Measurements from ENCODE around the gene FAM227B. TPM values are rescaled to one million over a fixed set of nuclear protein-coding genes. Genes with fewer than 3 reads are reported as not detected.
"Not testable (repeated sequence)": the region's sequence is repeated elsewhere in the genome, so short reads cannot be mapped to it uniquely, and the experiment has no call there.

The FAM227B gene
- polyA plus RNA-seq, 4 donors, result 1.6 to 8.7 (median 3.2) TPM

DNA sequence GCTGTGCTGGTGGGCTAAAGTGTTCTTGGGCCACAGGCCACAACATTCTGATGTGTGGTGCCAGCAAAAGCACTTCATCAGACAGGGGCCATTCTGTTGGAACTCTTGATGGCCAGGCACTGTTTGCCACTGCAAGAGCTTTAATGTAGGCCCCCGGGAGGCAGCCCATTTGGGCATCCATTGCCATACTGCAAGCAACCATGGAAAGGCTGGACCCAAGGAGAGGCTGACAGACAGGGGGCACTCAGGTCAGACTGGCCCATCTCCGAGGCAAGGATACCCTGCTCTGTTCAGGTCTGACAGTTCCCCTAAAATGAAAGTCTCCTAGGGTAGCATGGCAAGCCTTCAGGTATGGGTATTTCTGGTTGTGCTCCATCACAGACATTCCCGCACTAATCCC lies 64.2 kb downstream of the FAM227B start:
- Histone ChIP-seq H3K36me3 (ENCODE audit: control insufficient read depth in 3 of 3, insufficient read depth in 2 of 3, low read depth in 1 of 3, low read length in 3 of 3) (no peaks in the 10 kb centered on the region), H3K4me1 (ENCODE audit: control insufficient read depth in 3 of 3, insufficient read depth in 2 of 3, low read depth in 1 of 3, low read length in 2 of 3) (no peaks in the 10 kb centered on the region), H3K4me3 (ENCODE audit: low read depth in 1 of 3, low read length in 3 of 3) (no peak overlapping the region), H3K27me3 (ENCODE audit: control insufficient read depth in 3 of 3, insufficient read depth in 3 of 3, low read length in 3 of 3) (no peaks in the 10 kb centered on the region), H3K27ac (ENCODE audit: low read depth in 1 of 3, low read length in 2 of 3) (no peak overlapping the region), H3K9me3 (ENCODE audit: control insufficient read depth in 2 of 2, insufficient read depth in 1 of 2, low read depth in 1 of 2, low read length in 1 of 2) (peaks cover 0 to 48% of the 10 kb centered on the region in 2 donors)
- WGBS, 3 donors, result 76 to 89% (median 88%) methylated on average over 3 of the region's 3 CpGs
- FAIRE-seq (no peak), DNase-seq (no peak)

DNA sequence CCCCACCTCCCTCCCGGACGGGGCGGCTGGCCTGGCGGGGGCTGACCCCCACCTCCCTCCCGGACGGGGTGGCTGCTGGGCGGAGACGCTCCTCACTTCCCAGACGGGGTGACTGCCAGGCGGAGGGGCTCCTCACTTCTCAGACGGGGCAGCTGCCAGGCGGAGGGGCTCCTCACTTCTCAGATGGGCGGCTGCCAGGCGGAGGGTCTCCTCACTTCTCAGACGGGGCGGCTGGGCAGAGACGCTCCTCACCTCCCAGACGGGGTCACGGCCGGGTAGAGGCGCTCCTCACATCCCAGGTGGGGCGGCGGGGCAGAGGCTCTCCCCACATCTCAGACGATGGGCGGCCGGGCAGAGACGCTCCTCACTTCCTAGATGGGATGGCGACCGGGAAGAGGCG lies 70.3 kb downstream of the FAM227B start:
- not testable (repeated sequence) for H3K27me3 ChIP-seq (ENCODE audit: control insufficient read depth in 3 of 3, insufficient read depth in 3 of 3, low read length in 3 of 3); H3K36me3 ChIP-seq (ENCODE audit: control insufficient read depth in 3 of 3, insufficient read depth in 2 of 3, low read depth in 1 of 3, low read length in 3 of 3); H3K4me1 ChIP-seq (ENCODE audit: control insufficient read depth in 3 of 3, insufficient read depth in 2 of 3, low read depth in 1 of 3, low read length in 2 of 3); FAIRE-seq; H3K4me3 ChIP-seq (ENCODE audit: low read depth in 1 of 3, low read length in 3 of 3); DNase-seq; H3K27ac ChIP-seq (ENCODE audit: low read depth in 1 of 3, low read length in 2 of 3)
- 93 to 97% (median 96%) methylated on average over 12 to 29 of the region's 30 CpGs for WGBS, 3 donors
- peaks cover 0 to 18% of the 10 kb centered on the region in 2 donors for H3K9me3 ChIP-seq (ENCODE audit: control insufficient read depth in 2 of 2, insufficient read depth in 1 of 2, low read depth in 1 of 2, low read length in 1 of 2)

- no peaks in the 10 kb centered on the region for H3K27me3 ChIP-seq (ENCODE audit: control insufficient read depth in 3 of 3, insufficient read depth in 3 of 3, low read length in 3 of 3)
- H3K36me3 ChIP-seq (ENCODE audit: control insufficient read depth in 3 of 3, insufficient read depth in 2 of 3, low read depth in 1 of 3, low read length in 3 of 3), result no peaks in the 10 kb centered on the region
- no peak overlapping the region for H3K4me3 ChIP-seq (ENCODE audit: low read depth in 1 of 3, low read length in 3 of 3)
- FAIRE-seq (no peak), DNase-seq (no peak)
- no peak overlapping the region for H3K27ac ChIP-seq (ENCODE audit: low read depth in 1 of 3, low read length in 2 of 3)
- no peaks in the 10 kb centered on the region for H3K4me1 ChIP-seq (ENCODE audit: control insufficient read depth in 3 of 3, insufficient read depth in 2 of 3, low read depth in 1 of 3, low read length in 2 of 3)
- peaks cover 0 to 18% of the 10 kb centered on the region in 2 donors for H3K9me3 ChIP-seq (ENCODE audit: control insufficient read depth in 2 of 2, insufficient read depth in 1 of 2, low read depth in 1 of 2, low read length in 1 of 2)
Observed at GRCh38 chr15:49538520-49538919, 82.1 kb downstream of the FAM227B start.

DNA sequence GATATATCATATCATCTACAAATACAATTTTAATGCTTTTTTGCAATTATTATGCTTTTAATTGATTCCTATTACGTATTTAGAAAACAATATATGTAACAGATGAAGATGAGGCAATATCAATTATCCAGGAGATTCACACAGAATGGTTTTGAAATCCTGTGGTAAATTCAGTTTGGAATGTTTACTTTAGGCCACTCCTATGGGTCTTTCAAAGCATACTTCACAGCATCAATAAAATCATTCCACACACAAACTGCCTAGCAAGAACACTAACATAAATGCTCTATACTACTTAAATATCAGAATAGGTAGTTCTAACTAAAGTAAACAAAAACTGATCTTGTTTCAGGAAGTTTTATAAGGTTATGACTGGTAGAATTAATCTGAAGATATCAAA lies 90.5 kb downstream of the FAM227B start:
- H3K4me1 ChIP-seq (ENCODE audit: control insufficient read depth in 3 of 3, insufficient read depth in 2 of 3, low read depth in 1 of 3, low read length in 2 of 3), result no peaks in the 10 kb centered on the region
- WGBS, 3 donors, result 58 to 77% (median 63%) methylated on average over 1 of the region's 1 CpG
- H3K4me3 ChIP-seq (ENCODE audit: low read depth in 1 of 3, low read length in 3 of 3), result no peak overlapping the region
- H3K36me3 ChIP-seq (ENCODE audit: control insufficient read depth in 3 of 3, insufficient read depth in 2 of 3, low read depth in 1 of 3, low read length in 3 of 3), result no peaks in the 10 kb centered on the region
- FAIRE-seq (no peak), DNase-seq (no peak)
- no peak overlapping the region for H3K27ac ChIP-seq (ENCODE audit: low read depth in 1 of 3, low read length in 2 of 3)
- no peaks in the 10 kb centered on the region for H3K9me3 ChIP-seq (ENCODE audit: control insufficient read depth in 2 of 2, insufficient read depth in 1 of 2, low read depth in 1 of 2, low read length in 1 of 2)
- no peaks in the 10 kb centered on the region for H3K27me3 ChIP-seq (ENCODE audit: control insufficient read depth in 3 of 3, insufficient read depth in 3 of 3, low read length in 3 of 3)

- 72 to 73% (median 72%) methylated on average over 4 of the region's 4 CpGs for WGBS, 3 donors
Observed at GRCh38 chr15:49528289-49528688, 92.3 kb downstream of the FAM227B start.

GRCh38 chr15:49521802-49522201 lies 98.8 kb downstream of the FAM227B start:
- Histone ChIP-seq H3K27ac (ENCODE audit: low read depth in 1 of 3, low read length in 2 of 3) (no peak overlapping the region), H3K36me3 (ENCODE audit: control insufficient read depth in 3 of 3, insufficient read depth in 2 of 3, low read depth in 1 of 3, low read length in 3 of 3) (no peaks in the 10 kb centered on the region), H3K4me3 (ENCODE audit: low read depth in 1 of 3, low read length in 3 of 3) (no peak overlapping the region), H3K4me1 (ENCODE audit: control insufficient read depth in 3 of 3, insufficient read depth in 2 of 3, low read depth in 1 of 3, low read length in 2 of 3) (no peaks in the 10 kb centered on the region), H3K9me3 (ENCODE audit: control insufficient read depth in 2 of 2, insufficient read depth in 1 of 2, low read depth in 1 of 2, low read length in 1 of 2) (peaks cover 2 to 18% of the 10 kb centered on the region in 2 donors), H3K27me3 (ENCODE audit: control insufficient read depth in 3 of 3, insufficient read depth in 3 of 3, low read length in 3 of 3) (no peaks in the 10 kb centered on the region)
- FAIRE-seq, result no peak
- DNase-seq, result no peak
- WGBS, 3 donors, result 59 to 79% (median 62%) methylated on average over 3 of the region's 3 CpGs

More at GRCh38 chr15:49528289-49528688, 92.3 kb downstream of the FAM227B start:
- Histone ChIP-seq H3K4me3 (ENCODE audit: low read depth in 1 of 3, low read length in 3 of 3) (no peak overlapping the region), H3K27me3 (ENCODE audit: control insufficient read depth in 3 of 3, insufficient read depth in 3 of 3, low read length in 3 of 3) (no peaks in the 10 kb centered on the region), H3K36me3 (ENCODE audit: control insufficient read depth in 3 of 3, insufficient read depth in 2 of 3, low read depth in 1 of 3, low read length in 3 of 3) (no peaks in the 10 kb centered on the region), H3K27ac (ENCODE audit: low read depth in 1 of 3, low read length in 2 of 3) (no peak overlapping the region), H3K9me3 (ENCODE audit: control insufficient read depth in 2 of 2, insufficient read depth in 1 of 2, low read depth in 1 of 2, low read length in 1 of 2) (peaks cover 2 to 3% of the 10 kb centered on the region in 2 donors), H3K4me1 (ENCODE audit: control insufficient read depth in 3 of 3, insufficient read depth in 2 of 3, low read depth in 1 of 3, low read length in 2 of 3) (no peaks in the 10 kb centered on the region)
- FAIRE-seq (no peak), DNase-seq (no peak)

DNA sequence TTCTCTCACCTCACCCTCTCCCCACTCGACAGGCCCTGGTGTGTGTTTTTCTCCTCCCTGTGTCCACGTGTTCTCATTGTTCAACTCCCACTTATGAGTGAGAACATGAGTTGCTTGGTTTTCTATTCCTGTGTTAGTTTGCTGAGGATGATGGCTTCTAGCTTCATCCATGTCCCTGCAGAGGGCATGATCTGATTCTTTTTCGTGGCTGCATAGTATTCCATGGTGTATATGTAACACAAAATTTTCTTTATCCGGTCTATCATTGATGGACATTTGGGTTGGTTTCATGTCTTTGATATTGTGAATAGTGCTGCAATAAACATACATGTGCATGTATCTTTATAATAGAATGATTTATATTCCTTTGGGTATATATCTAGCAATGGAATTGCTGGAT lies 107.9 kb downstream of the FAM227B start:
- not testable (repeated sequence) for DNase-seq; H3K4me1 ChIP-seq (ENCODE audit: control insufficient read depth in 3 of 3, insufficient read depth in 2 of 3, low read depth in 1 of 3, low read length in 2 of 3); H3K27me3 ChIP-seq (ENCODE audit: control insufficient read depth in 3 of 3, insufficient read depth in 3 of 3, low read length in 3 of 3); H3K27ac ChIP-seq (ENCODE audit: low read depth in 1 of 3, low read length in 2 of 3); H3K9me3 ChIP-seq (ENCODE audit: control insufficient read depth in 2 of 2, insufficient read depth in 1 of 2, low read depth in 1 of 2, low read length in 1 of 2); H3K4me3 ChIP-seq (ENCODE audit: low read depth in 1 of 3, low read length in 3 of 3); FAIRE-seq; H3K36me3 ChIP-seq (ENCODE audit: control insufficient read depth in 3 of 3, insufficient read depth in 2 of 3, low read depth in 1 of 3, low read length in 3 of 3)
- 74 to 88% (median 80%) methylated on average over 4 of the region's 4 CpGs for WGBS, 3 donors

DNA sequence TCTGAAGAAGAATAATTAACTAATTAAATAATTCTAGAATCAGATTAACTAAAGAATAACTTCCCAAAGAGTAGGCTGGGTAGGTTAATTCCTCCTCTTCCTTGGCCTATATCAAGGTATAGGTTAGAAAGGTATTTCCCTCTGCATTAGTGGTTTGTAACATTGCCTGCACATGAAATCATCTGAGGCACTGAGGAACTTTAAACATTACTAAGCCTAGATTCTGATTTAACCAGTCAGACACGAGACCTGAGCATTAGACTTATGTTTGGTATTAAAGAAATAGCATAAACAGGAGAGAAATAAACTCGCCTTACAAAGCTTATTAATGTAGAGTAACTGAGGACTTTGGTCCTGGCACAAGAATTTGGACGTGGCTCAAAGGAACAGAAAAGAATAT lies 113.4 kb downstream of the FAM227B start:
- H3K4me3 ChIP-seq (ENCODE audit: low read depth in 1 of 3, low read length in 3 of 3), result no peak overlapping the region
- H3K9me3 ChIP-seq (ENCODE audit: control insufficient read depth in 2 of 2, insufficient read depth in 1 of 2, low read depth in 1 of 2, low read length in 1 of 2), result peaks cover 0 to 3% of the 10 kb centered on the region in 2 donors
- WGBS, 3 donors, result 27 to 63% (median 32%) methylated on average over 3 of the region's 3 CpGs
- no peaks in the 10 kb centered on the region for H3K27me3 ChIP-seq (ENCODE audit: control insufficient read depth in 3 of 3, insufficient read depth in 3 of 3, low read length in 3 of 3)
- FAIRE-seq (no peak), DNase-seq (no peak)
- no peaks in the 10 kb centered on the region for H3K4me1 ChIP-seq (ENCODE audit: control insufficient read depth in 3 of 3, insufficient read depth in 2 of 3, low read depth in 1 of 3, low read length in 2 of 3)
- no peak overlapping the region for H3K27ac ChIP-seq (ENCODE audit: low read depth in 1 of 3, low read length in 2 of 3)
- H3K36me3 ChIP-seq (ENCODE audit: control insufficient read depth in 3 of 3, insufficient read depth in 2 of 3, low read depth in 1 of 3, low read length in 3 of 3), result no peaks in the 10 kb centered on the region

DNA sequence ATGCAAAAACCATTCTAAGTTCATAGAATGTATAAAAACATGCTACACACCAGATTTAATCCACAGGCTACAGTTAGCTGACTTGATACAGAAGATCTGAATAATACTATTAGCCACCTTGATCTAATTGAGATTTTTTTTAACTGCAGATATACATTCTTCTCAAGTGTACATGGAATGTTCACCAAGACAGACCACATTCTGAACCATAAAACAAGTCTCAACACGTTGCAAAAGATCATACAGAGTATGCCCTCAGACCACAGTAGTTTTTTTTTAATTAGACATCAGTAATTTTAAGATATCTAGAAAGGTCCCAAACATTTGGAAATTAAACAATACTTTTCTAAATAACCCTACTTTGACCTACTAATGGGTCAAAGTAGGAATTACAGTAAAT lies 114.3 kb downstream of the FAM227B start:
- Histone ChIP-seq H3K27me3 (ENCODE audit: control insufficient read depth in 3 of 3, insufficient read depth in 3 of 3, low read length in 3 of 3) (no peaks in the 10 kb centered on the region), H3K9me3 (ENCODE audit: control insufficient read depth in 2 of 2, insufficient read depth in 1 of 2, low read depth in 1 of 2, low read length in 1 of 2) (peaks cover 0 to 9% of the 10 kb centered on the region in 2 donors), H3K4me3 (ENCODE audit: low read depth in 1 of 3, low read length in 3 of 3) (no peak overlapping the region), H3K27ac (ENCODE audit: low read depth in 1 of 3, low read length in 2 of 3) (no peak overlapping the region), H3K36me3 (ENCODE audit: control insufficient read depth in 3 of 3, insufficient read depth in 2 of 3, low read depth in 1 of 3, low read length in 3 of 3) (no peaks in the 10 kb centered on the region), H3K4me1 (ENCODE audit: control insufficient read depth in 3 of 3, insufficient read depth in 2 of 3, low read depth in 1 of 3, low read length in 2 of 3) (no peaks in the 10 kb centered on the region)
- 13 to 47% (median 18%) methylated on average over 1 of the region's 1 CpG for WGBS, 3 donors
- FAIRE-seq, result no peak
- no peak for DNase-seq

All from small intestine (tissue), 7 donors.